ENCODE measurements around the gene HERPUD2. TPM values are rescaled to one million over a fixed set of nuclear protein-coding genes. Genes with fewer than 3 reads are reported as not detected.
A peak's percentile ranks its signal among the peaks of the same experiment; 100 is the strongest.

Gene HERPUD2
- 10 to 100 TPM; 25.3 to 27.4 TPM for total RNA-seq

GRCh38 chr7:35694784-35695472 is at the start of gene HERPUD2:
Gene HERPUD2 (minus strand): TSS chr7:35695135. CDS start chr7:35694330, 805 bp downstream.
- peaks cover 29% of the 10 kb centered on the region for H3K36me3 Mint-ChIP-seq (ENCODE audit: low read depth)

DNA sequence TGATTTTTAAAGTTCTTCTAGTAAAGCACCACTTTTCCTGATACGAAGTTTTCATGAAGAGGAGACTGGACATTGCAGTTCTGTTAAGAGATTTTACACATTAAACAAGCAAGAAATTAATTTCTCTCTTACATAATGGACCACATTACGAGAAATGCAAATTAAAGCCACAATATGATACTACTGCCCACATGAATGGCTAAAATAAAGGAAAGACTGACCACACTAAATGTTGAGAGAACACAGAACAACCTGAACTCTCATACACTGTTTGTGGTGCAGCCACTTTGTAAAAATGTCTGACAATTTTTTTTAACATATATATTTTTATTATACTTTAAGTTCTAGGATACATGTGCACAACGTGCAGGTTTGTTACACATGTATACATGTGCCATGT is 44.0 kb upstream of the HERPUD2 start:
- H3K4me3 Mint-ChIP-seq: no peak overlapping the region
- no peaks in the 10 kb centered on the region for H3K9me3 Mint-ChIP-seq
- no peaks in the 10 kb centered on the region for H3K4me1 Mint-ChIP-seq
- no peak overlapping the region for H3K27ac Mint-ChIP-seq
- H3K27me3 Mint-ChIP-seq: no peaks in the 10 kb centered on the region
- H3K36me3 Mint-ChIP-seq (ENCODE audit: low read depth): no peaks in the 10 kb centered on the region
- ATAC-seq (replicated peaks): no peak

More at GRCh38 chr7:35694784-35695472, at the start of gene HERPUD2:
- ATAC-seq (replicated peaks): peak; percentile 85
- H3K4me1 Mint-ChIP-seq: peaks cover 35% of the 10 kb centered on the region
- H3K27me3 Mint-ChIP-seq: no peaks in the 10 kb centered on the region
- no peaks in the 10 kb centered on the region for H3K9me3 Mint-ChIP-seq
- H3K4me3 Mint-ChIP-seq: peak within 1 kb of the TSS; percentile 85
- H3K27ac Mint-ChIP-seq: peak within 1 kb of the TSS; percentile 88

- no peaks in the 10 kb centered on the region for H3K9me3 Mint-ChIP-seq
- peaks cover 3% of the 10 kb centered on the region for H3K27me3 Mint-ChIP-seq
- H3K4me3 Mint-ChIP-seq: no peak overlapping the region
- H3K4me1 Mint-ChIP-seq: no peaks in the 10 kb centered on the region
- ATAC-seq (replicated peaks): no peak
- no peak overlapping the region for H3K27ac Mint-ChIP-seq
- H3K36me3 Mint-ChIP-seq (ENCODE audit: low read depth): no peaks in the 10 kb centered on the region
Measured at GRCh38 chr7:35736725-35737124, 41.8 kb upstream of the HERPUD2 start.

DNA sequence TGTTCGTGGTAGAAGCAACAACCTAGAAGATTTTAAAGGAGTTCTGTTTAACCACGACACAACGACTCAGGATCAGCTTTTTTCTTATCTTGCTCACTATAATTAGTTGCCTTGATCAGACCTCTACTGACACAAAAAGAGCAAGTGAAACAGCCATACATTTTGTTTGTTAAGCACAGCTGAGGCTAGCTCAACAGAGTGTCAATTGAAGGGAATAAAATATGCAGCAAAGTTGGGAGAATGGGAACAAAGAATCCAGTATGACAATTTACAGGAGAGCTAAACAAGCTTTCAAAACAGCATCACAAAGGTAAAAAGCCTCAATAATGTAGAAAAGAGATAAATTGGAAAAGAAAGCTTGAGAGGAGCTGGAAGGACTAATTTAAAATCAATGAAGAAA is 40.5 kb upstream of the HERPUD2 start:
- ATAC-seq (replicated peaks): no peak
- Mint-ChIP-seq H3K4me3 (no peak overlapping the region), H3K4me1 (no peaks in the 10 kb centered on the region), H3K27ac (no peak overlapping the region), H3K9me3 (no peaks in the 10 kb centered on the region), H3K36me3 (ENCODE audit: low read depth) (no peaks in the 10 kb centered on the region), H3K27me3 (peaks cover 5% of the 10 kb centered on the region)

- Mint-ChIP-seq H3K36me3 (ENCODE audit: low read depth) (no peaks in the 10 kb centered on the region), H3K9me3 (no peaks in the 10 kb centered on the region), H3K27me3 (peaks cover 5% of the 10 kb centered on the region), H3K27ac (no peak overlapping the region), H3K4me1 (peaks cover 6% of the 10 kb centered on the region), H3K4me3 (no peak overlapping the region)
- no peak for ATAC-seq (replicated peaks)
Measured at GRCh38 chr7:35734001-35734483, 39.1 kb upstream of the HERPUD2 start.

DNA sequence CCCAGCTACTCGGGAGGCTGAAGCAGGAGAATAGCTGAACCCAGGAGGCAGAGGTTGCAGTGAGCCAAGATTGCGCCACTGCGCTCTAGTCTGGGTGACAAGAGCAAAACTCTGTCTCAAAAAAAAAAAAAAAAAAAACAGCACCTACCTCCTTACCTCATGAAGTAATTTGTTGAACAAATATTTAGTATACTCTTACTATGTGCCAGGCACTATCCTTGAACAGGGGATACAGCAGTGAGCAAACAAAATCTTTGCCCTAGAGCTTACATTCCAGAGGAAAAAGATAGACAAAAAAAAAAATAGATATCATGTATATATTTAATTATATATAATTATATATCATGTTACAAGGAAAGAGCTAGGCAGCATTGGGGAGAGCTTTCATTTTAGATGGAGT is 36.4 kb upstream of the HERPUD2 start:
- Mint-ChIP-seq H3K36me3 (ENCODE audit: low read depth) (no peaks in the 10 kb centered on the region), H3K27ac (no peak overlapping the region), H3K4me1 (peaks cover 14% of the 10 kb centered on the region), H3K27me3 (peaks cover 5% of the 10 kb centered on the region), H3K4me3 (no peak overlapping the region), H3K9me3 (no peaks in the 10 kb centered on the region)
- ATAC-seq (replicated peaks): no peak

DNA sequence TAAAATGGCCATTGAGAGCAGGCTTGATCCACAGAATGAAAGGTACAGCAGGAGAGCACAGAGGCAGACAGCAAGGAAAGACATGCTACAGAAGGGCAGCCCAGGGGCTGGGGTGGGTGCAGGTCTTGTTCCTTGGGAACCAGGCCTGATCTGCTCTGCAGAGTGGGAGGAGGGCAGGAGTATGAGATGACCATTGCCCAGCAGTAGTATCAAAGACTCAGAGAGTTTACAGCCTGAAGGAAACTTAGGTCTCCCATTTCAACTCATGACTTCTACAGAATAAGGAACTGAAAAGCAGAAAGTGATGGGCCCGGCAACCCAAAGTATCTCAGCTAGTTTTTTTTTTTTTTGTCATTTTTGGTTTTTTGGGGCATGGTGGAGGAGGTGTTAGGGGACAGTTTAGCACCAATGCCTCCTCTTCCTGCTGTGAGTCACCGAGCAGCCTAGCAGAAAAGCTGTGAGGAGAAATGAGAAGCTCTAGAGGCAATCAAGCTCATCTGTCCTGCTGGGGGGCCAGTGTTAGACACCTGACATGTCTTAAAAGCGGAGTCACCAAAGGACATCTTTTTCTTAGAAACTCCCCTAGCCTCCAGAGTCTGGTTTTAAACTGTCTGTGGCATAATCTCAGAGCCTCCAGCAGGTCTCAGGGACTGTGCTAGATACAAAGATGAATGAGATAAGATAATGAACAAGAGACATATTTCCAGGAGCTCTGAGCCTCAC is 34.3 kb upstream of the HERPUD2 start:
- no peaks in the 10 kb centered on the region for H3K36me3 Mint-ChIP-seq (ENCODE audit: low read depth)
- H3K4me1 Mint-ChIP-seq: peaks cover 21% of the 10 kb centered on the region
- peaks cover 5% of the 10 kb centered on the region for H3K27me3 Mint-ChIP-seq
- H3K9me3 Mint-ChIP-seq: no peaks in the 10 kb centered on the region
- ATAC-seq (replicated peaks): peak; percentile 65
- peak overlapping the region; percentile 16 for H3K4me3 Mint-ChIP-seq
- peak overlapping the region; percentile 28 for H3K27ac Mint-ChIP-seq

DNA sequence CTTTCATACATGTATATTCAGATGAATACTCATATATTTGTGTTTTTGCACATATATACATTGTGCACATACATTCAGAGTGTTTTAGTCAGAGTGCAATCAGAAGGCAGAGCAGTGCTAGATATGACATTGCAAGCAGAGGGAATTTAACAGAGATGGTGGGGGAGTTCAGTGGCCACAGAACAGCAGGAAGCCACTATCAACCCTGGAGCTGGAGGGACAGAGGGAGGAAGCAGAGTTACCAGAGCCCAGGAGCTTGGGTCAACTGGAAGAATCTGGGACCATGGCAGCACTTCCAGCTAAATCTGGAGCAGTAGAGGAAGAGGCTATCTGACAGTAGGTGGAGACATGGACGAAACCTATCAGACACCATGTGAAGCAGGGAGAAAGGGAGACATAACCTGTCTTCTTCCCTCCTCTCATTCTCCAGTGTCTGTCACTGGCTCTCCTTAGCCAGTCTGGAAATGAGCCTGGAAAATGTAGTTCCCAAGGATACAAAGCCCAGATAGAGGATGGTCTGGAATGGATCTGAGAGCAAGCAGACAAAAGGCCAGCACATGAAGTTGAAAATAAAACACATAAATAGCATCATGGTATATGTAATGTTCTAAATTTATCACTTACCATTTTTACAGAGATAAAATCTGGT is 33.6 kb upstream of the HERPUD2 start:
- Mint-ChIP-seq H3K27ac (no peak overlapping the region), H3K27me3 (peaks cover 5% of the 10 kb centered on the region), H3K36me3 (ENCODE audit: low read depth) (no peaks in the 10 kb centered on the region), H3K9me3 (no peaks in the 10 kb centered on the region), H3K4me1 (peaks cover 23% of the 10 kb centered on the region), H3K4me3 (peak overlapping the region; percentile 16)
- ATAC-seq (replicated peaks): no peak

- H3K27ac Mint-ChIP-seq: no peak overlapping the region
Measured at GRCh38 chr7:35727571-35727970, 32.6 kb upstream of the HERPUD2 start.

GRCh38 chr7:35726654-35727053 is 31.7 kb upstream of the HERPUD2 start:
- ATAC-seq (replicated peaks): no peak
- Mint-ChIP-seq H3K4me1 (peaks cover 36% of the 10 kb centered on the region), H3K4me3 (no peak overlapping the region), H3K36me3 (ENCODE audit: low read depth) (no peaks in the 10 kb centered on the region), H3K27ac (no peak overlapping the region), H3K27me3 (peaks cover 2% of the 10 kb centered on the region), H3K9me3 (peaks cover 4% of the 10 kb centered on the region)

More at GRCh38 chr7:35727571-35727970, 32.6 kb upstream of the HERPUD2 start:
- Mint-ChIP-seq H3K27me3 (peaks cover 5% of the 10 kb centered on the region), H3K9me3 (peaks cover 4% of the 10 kb centered on the region), H3K4me3 (no peak overlapping the region), H3K4me1 (peaks cover 32% of the 10 kb centered on the region), H3K36me3 (ENCODE audit: low read depth) (no peaks in the 10 kb centered on the region)
- peak; percentile 60 for ATAC-seq (replicated peaks)

DNA sequence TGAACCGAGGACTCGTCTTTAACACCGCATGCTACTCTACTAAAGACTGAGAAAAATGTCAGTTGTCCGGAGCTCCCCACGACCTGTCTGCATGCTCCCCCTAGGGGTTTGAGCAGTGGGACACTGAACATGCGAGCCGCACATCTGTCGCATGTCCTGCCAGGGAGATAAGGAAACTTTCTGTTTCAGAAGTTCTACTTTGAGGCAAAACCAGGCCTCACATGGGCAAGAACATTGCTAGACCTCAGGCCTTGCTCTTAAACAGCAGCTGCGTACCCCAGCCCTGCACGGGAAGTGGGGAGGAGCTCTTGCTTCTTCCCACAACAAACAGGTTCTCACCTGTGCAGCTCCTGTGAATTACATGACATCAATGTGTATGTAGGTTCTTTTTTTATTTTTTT is 30.3 kb upstream of the HERPUD2 start:
- Mint-ChIP-seq H3K27ac (no peak overlapping the region), H3K4me1 (peaks cover 36% of the 10 kb centered on the region), H3K27me3 (no peaks in the 10 kb centered on the region), H3K9me3 (peaks cover 4% of the 10 kb centered on the region), H3K36me3 (ENCODE audit: low read depth) (no peaks in the 10 kb centered on the region), H3K4me3 (peak overlapping the region; percentile 40)
- ATAC-seq (replicated peaks): no peak

DNA sequence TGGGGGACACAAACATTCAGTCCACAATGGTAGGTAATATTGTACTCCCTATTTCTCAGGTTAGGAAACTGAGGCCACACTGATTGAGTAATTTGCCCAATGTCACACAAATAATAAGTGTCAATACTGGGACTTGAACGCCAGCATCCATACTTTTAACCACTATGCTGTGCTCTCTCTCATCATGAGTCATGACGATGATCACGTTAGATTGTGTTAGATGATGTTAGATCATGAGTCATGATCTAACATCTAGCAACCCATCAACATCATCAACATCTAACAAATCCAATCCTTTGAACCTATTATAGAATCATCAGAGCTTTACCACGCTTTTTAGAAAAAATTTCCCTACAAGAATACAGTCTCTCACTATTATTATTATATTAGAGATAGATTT is 28.1 kb upstream of the HERPUD2 start:
- Mint-ChIP-seq H3K36me3 (ENCODE audit: low read depth) (no peaks in the 10 kb centered on the region), H3K27ac (peak overlapping the region; percentile 100), H3K27me3 (no peaks in the 10 kb centered on the region), H3K4me1 (peaks cover 22% of the 10 kb centered on the region), H3K9me3 (peaks cover 4% of the 10 kb centered on the region), H3K4me3 (peak overlapping the region; percentile 90)
- ATAC-seq (replicated peaks): peak; percentile 82

- Mint-ChIP-seq H3K27me3 (no peaks in the 10 kb centered on the region), H3K36me3 (ENCODE audit: low read depth) (no peaks in the 10 kb centered on the region), H3K9me3 (peaks cover 4% of the 10 kb centered on the region), H3K27ac (peak overlapping the region; percentile 100), H3K4me3 (peak overlapping the region; percentile 90), H3K4me1 (peaks cover 22% of the 10 kb centered on the region)
- ATAC-seq (replicated peaks): peak; percentile 94
Measured at GRCh38 chr7:35722054-35722849, 27.3 kb upstream of the HERPUD2 start.

DNA sequence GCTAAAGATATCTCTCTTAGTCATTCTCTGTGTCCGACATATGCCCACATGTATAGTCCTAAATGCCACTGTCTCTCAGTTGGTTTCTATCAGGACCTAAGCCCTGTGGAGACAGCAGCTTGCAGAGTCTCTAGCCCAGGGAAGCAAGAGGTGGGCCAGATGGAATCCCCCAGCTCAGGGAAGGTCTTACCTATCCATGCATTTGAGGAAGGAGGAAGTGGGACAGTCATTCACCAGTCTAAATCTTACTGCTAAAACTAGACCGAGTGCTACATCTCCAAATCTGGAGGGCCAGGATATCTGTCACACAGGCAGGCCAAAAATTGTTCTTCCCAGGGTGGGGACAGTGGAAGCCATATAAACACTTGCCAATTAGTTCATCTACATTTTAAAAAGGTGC is 26.4 kb upstream of the HERPUD2 start:
- Mint-ChIP-seq H3K36me3 (ENCODE audit: low read depth) (no peaks in the 10 kb centered on the region), H3K4me1 (peaks cover 22% of the 10 kb centered on the region), H3K9me3 (peaks cover 4% of the 10 kb centered on the region), H3K27me3 (no peaks in the 10 kb centered on the region), H3K4me3 (no peak overlapping the region), H3K27ac (no peak overlapping the region)
- ATAC-seq (replicated peaks): no peak

Measured in activated T-helper 17 cell treated with anti-CD3 and anti-CD28 coated beads, Interleukin-2, amount 50 U/mL, for 72 hours (primary cell).